CD4-positive, alpha-beta T cell (primary cell): ENCODE data around the gene NT5DC3. TPM values are rescaled to one million over a fixed set of nuclear protein-coding genes. Genes with fewer than 3 reads are reported as not detected.

Experiments used
- ATAC-seq: fragments of 200-7000 bp; cut with Tn5 transposase; one replicate; pipeline ENCODE4 v1.10.0; 2022; ENCODE audit warnings: mild to moderate bottlenecking; ENCODE audit not compliant: poor library complexity
- CTCF ChIA-PET: fragments of 350-600 bp; sonication (Branson Sonifier 250); formaldehyde crosslinking; loops from one replicate; lab custom pipeline; 2021; ENCODE audit warnings: antibody characterized with exemption, inconsistent platforms; lab: Charles Lee
- POLR2A ChIA-PET: fragments of 350-600 bp; sonication (Branson Sonifier 250); formaldehyde crosslinking; loops from one replicate; lab custom pipeline; 2021; ENCODE audit warnings: antibody characterized with exemption, inconsistent platforms; lab: Charles Lee
- DNase-seq, 14 experiments: peaks; one replicate each; pipeline ENCODE4 v3.0.0-alpha.2; 2013 to 2020; ENCODE audit warnings: mixed read lengths in 2 of 14
- H3K27ac ChIP-seq, 2 donors: one replicate each; pipeline versions ENCODE4 v1.5.1 to v1.7.0; 2013; ENCODE audit warnings: low read length in 2 of 2, low read depth in 1 of 2, mild to moderate bottlenecking in 1 of 2
- H3K27me3 ChIP-seq, 2 experiments: 1 replicate in 1 of 2; 2 replicates in 1 of 2; pipeline versions ENCODE4 v1.6.1 to v1.7.0; 2013; ENCODE audit warnings: low read length in 2 of 2, control low read depth in 1 of 2, mild to moderate bottlenecking in 1 of 2, moderate library complexity in 1 of 2; ENCODE audit not compliant: insufficient read depth in 2 of 2, control insufficient read depth in 1 of 2
- H3K36me3 ChIP-seq: one replicate; pipeline ENCODE4 v1.6.1; 2013; ENCODE audit warnings: low read length, control low read depth; ENCODE audit not compliant: insufficient read depth
- H3K4me1 ChIP-seq: one replicate; pipeline ENCODE4 v1.6.1; 2013; ENCODE audit warnings: low read length, control low read depth; ENCODE audit not compliant: insufficient read depth
- H3K4me3 ChIP-seq: one replicate; pipeline ENCODE4 v1.5.1; 2013; ENCODE audit warnings: mild to moderate bottlenecking, low read length, moderate library complexity
- H3K9me3 ChIP-seq, 2 experiments: 1 replicate in 1 of 2; 2 replicates in 1 of 2; pipeline versions ENCODE4 v1.6.1 to v1.7.0; 2013; ENCODE audit warnings: low read length in 2 of 2, mild to moderate bottlenecking in 2 of 2, control low read depth in 1 of 2, moderate library complexity in 1 of 2; ENCODE audit not compliant: control insufficient read depth in 1 of 2, insufficient read depth in 1 of 2
- H3K27ac Mint-ChIP-seq: one replicate; pipeline ENCODE4 v1.8.0; 2020; ENCODE audit warnings: mixed read lengths
- H3K27me3 Mint-ChIP-seq: one replicate; pipeline ENCODE4 v1.8.0; 2021; ENCODE audit warnings: mixed read lengths
- H3K36me3 Mint-ChIP-seq: one replicate; pipeline ENCODE4 v1.8.0; 2021; ENCODE audit warnings: low read depth, mixed read lengths
- H3K4me1 Mint-ChIP-seq: one replicate; pipeline ENCODE4 v1.8.0; 2021; ENCODE audit warnings: low read depth, mixed read lengths
- H3K4me3 Mint-ChIP-seq: one replicate; pipeline ENCODE4 v1.8.0; 2020; ENCODE audit warnings: mild to moderate bottlenecking, mixed read lengths
- H3K9me3 Mint-ChIP-seq: one replicate; pipeline ENCODE4 v1.8.0; 2020; ENCODE audit warnings: mixed read lengths
- CTCF ChIP-seq: fragments of 200-600 bp; IDR thresholded peaks from one replicate; pipeline ENCODE4 v1.8.0; 2022; ENCODE audit warnings: antibody characterized with exemption, mild to moderate bottlenecking
- intact Hi-C, 2 experiments: fragments of 100-400 bp; cut with DNase I in 1 of 2; cut with micrococcal nuclease in 1 of 2; formaldehyde crosslinking; loops; one replicate each; pipeline versions ENCODE4 v1.15.1 to v1.9.0; 2023 to 2025; cut with DNase I, micrococcal nuclease
- total RNA-seq, 174 experiments: library from RNA in 2 of 174; stranded (reverse) in 2 of 174; gene quantifications; one replicate each; pipeline ENCODE4 v1.2.3 and lab custom pipeline; 2021 to 2026

The NT5DC3 gene
- total RNA-seq, 2 experiments from 2014 or later = 3.5 to 4.0 TPM

- peaks cover 0 to 6% of the 10 kb centered on the region in 2 experiments for H3K9me3 ChIP-seq
- DNase-seq (no peak), ATAC-seq (no peak)
- Mint-ChIP-seq H3K9me3 (peaks cover 5% of the 10 kb centered on the region), H3K36me3 (no peaks in the 10 kb centered on the region), H3K27me3 (no peaks in the 10 kb centered on the region), H3K27ac (no peak overlapping the region), H3K4me1 (no peaks in the 10 kb centered on the region), H3K4me3 (no peak overlapping the region)
- H3K36me3 ChIP-seq = no peaks in the 10 kb centered on the region
- H3K4me3 ChIP-seq = no peak overlapping the region
- CTCF ChIA-PET = no interaction called here
- no peak for TF ChIP-seq CTCF
- no peak overlapping the region for H3K27ac ChIP-seq
- no peaks in the 10 kb centered on the region for H3K4me1 ChIP-seq
- no peaks in the 10 kb centered on the region for H3K27me3 ChIP-seq
- intact Hi-C loops = no loop called here
- POLR2A ChIA-PET = no interaction called here
Measured at GRCh38 chr12:103820881-103821489, 20.0 kb downstream of the NT5DC3 start.

- peaks cover 0 to 6% of the 10 kb centered on the region in 2 experiments for H3K9me3 ChIP-seq
- no peaks in the 10 kb centered on the region for H3K4me1 ChIP-seq
- CTCF ChIA-PET = no interaction called here
- no peaks in the 10 kb centered on the region for H3K36me3 ChIP-seq
- no peak overlapping the region for H3K4me3 ChIP-seq
- H3K27ac ChIP-seq = no peak overlapping the region
- DNase-seq (no peak), ATAC-seq (no peak)
- no peaks in the 10 kb centered on the region for H3K27me3 Mint-ChIP-seq
- POLR2A ChIA-PET = no interaction called here
- no peak for TF ChIP-seq CTCF
- intact Hi-C loops = no loop called here
- H3K27ac Mint-ChIP-seq = no peak overlapping the region
- peaks cover 5% of the 10 kb centered on the region for H3K9me3 Mint-ChIP-seq
- no peaks in the 10 kb centered on the region for H3K27me3 ChIP-seq
- H3K4me1 Mint-ChIP-seq = no peaks in the 10 kb centered on the region
- no peak overlapping the region for H3K4me3 Mint-ChIP-seq
- no peaks in the 10 kb centered on the region for H3K36me3 Mint-ChIP-seq
Measured at GRCh38 chr12:103820361-103820760, 20.7 kb downstream of the NT5DC3 start.

GRCh38 chr12:103819892-103820291 is 21.1 kb downstream of the NT5DC3 start:
- H3K4me1 ChIP-seq = no peaks in the 10 kb centered on the region
- no peaks in the 10 kb centered on the region for H3K4me1 Mint-ChIP-seq
- POLR2A ChIA-PET = no interaction called here
- no peak overlapping the region for H3K4me3 ChIP-seq
- DNase-seq (no peak), ATAC-seq (no peak)
- TF ChIP-seq CTCF = no peak
- H3K27me3 ChIP-seq = no peaks in the 10 kb centered on the region
- H3K9me3 ChIP-seq = peaks cover 0 to 6% of the 10 kb centered on the region in 2 experiments
- H3K27ac Mint-ChIP-seq = no peak overlapping the region
- no peak overlapping the region for H3K27ac ChIP-seq
- CTCF ChIA-PET = no interaction called here
- peaks cover 5% of the 10 kb centered on the region for H3K9me3 Mint-ChIP-seq
- H3K36me3 Mint-ChIP-seq = peaks cover 1% of the 10 kb centered on the region
- no peaks in the 10 kb centered on the region for H3K36me3 ChIP-seq
- H3K27me3 Mint-ChIP-seq = no peaks in the 10 kb centered on the region
- H3K4me3 Mint-ChIP-seq = no peak overlapping the region
- intact Hi-C loops = no loop called here
